ENCODE data around the gene EIF3D. TPM values are rescaled to one million over a fixed set of nuclear protein-coding genes. Genes with fewer than 3 reads are reported as not detected.
A peak's percentile ranks its signal among the peaks of the same experiment; 100 is the strongest.

Gene EIF3D
- polyA plus RNA-seq, 1 donor from 2014 or later: 180 TPM

GRCh38 chr22:36563001-36563400 is 34.0 kb upstream of the EIF3D start:
- H3K4me3 Mint-ChIP-seq: no peak overlapping the region
- H3K27me3 Mint-ChIP-seq: peaks cover 31% of the 10 kb centered on the region
- H3K9me3 Mint-ChIP-seq: no peaks in the 10 kb centered on the region
- H3K27ac Mint-ChIP-seq: no peak overlapping the region
- peaks cover 11 to 16% (median 16%) of the 10 kb centered on the region in 3 donors for H3K4me1 Mint-ChIP-seq
- no peaks in the 10 kb centered on the region for H3K36me3 Mint-ChIP-seq

DNA sequence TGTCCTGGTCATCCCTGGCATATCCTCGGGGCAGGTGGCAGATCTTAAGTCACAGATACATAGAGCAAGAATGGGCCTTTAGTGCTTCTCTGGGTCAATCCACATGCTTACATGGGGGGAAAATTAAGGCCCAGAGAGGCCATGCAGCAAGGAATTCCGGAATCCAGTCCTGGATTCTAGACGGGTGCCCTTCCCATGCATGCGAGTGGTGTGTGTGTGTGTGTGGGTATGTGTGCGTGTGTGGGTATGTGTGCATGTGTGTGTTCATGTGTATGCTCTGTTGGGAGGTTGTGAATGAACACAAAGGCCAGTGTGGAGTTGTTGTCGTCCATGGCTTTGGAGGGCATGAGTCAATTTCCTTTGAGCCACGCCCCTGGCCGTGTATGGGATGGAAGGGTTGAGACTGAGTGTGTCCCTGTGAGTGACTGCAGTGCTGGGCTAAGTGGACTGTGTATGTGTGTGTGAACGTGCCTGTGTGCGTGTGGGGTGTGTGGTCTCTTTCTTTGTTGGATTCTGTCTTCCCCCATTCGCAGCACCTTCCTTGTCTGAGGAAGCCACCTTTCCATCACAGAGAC is 33.4 kb upstream of the EIF3D start:
- Mint-ChIP-seq H3K9me3 (no peaks in the 10 kb centered on the region), H3K27me3 (peaks cover 31% of the 10 kb centered on the region), H3K4me1 (peaks cover 11 to 16% (median 16%) of the 10 kb centered on the region in 3 donors), H3K4me3 (peak overlapping the region in 2 of 4 donors; percentile 9 to 57), H3K27ac (peak overlapping the region in 1 of 3 donors; percentile 63), H3K36me3 (no peaks in the 10 kb centered on the region)

DNA sequence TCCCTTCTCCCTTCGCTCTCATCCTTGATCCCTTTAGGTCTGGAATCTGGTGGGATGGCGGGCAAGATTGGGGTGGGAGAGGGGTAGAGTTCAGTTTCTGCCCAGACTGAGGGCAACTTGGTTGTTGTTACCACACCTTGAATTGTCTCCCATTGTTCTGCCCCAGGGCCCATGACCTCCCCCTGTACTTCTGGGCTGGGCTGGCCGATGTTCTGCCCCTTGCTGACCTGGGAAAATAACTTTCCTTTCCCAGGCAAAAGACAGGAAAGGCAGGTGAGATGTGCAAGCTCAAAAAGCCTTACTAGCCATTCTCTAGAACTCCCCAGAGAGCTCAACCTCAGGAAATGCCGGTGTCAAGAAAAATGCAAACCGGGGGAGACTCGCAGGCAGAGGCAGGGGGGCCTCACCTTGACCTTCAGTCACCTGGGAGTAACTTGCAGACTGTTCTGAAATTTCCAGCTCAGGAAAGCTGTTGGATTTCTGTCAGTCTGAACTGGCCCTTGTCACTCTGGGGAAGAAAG is 32.4 kb upstream of the EIF3D start:
- Mint-ChIP-seq H3K27me3 (peaks cover 29% of the 10 kb centered on the region), H3K4me3 (peak overlapping the region in 2 of 4 donors; percentile 22 to 40), H3K27ac (no peak overlapping the region), H3K4me1 (peaks cover 11 to 16% (median 16%) of the 10 kb centered on the region in 3 donors), H3K9me3 (no peaks in the 10 kb centered on the region), H3K36me3 (peaks cover 1% of the 10 kb centered on the region)

DNA sequence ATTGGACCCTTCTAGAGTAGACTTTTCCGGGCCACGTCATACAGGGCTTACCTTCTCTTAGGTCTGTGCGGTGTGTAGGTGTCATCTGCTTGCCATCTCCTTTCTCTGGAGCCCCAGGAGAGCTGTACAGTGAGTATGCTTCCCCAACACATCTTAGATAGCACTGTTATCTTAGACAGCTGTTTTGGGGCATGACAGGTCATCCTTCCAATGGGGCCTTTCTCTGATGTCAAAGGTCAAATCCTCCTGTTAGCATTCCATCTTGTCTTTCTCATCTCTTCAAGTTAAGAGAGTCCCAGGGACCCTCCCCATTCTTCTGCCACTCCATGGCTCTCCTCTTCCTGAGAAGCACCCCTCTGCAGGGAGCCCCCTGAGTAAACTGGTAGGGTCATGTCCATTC is 31.0 kb upstream of the EIF3D start:
- no peaks in the 10 kb centered on the region for H3K9me3 Mint-ChIP-seq
- H3K27ac Mint-ChIP-seq: no peak overlapping the region
- H3K4me3 Mint-ChIP-seq: peak overlapping the region in 1 of 4 donors; percentile 42
- H3K27me3 Mint-ChIP-seq: peaks cover 24% of the 10 kb centered on the region
- peaks cover 1% of the 10 kb centered on the region for H3K36me3 Mint-ChIP-seq
- peaks cover 11 to 16% (median 16%) of the 10 kb centered on the region in 3 donors for H3K4me1 Mint-ChIP-seq

DNA sequence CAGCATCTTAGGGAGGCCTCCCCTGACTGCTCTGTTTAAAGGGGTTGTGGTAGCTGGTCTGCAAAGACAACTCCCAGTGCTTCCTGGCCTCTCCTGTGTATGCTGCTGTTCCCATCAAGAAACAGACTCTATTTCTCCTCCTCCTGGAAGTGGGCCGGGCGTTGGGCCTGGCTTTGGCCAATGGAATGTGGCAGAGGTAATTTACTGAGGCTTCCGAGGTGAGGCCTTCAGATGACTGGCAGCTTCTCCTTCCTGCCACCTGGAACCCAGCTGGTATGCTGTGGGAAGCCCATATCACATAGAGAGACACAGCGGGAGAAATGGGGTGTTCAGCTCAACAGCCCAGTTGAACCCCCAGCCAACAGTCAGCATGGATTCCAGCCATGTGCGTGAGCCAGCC is 25.1 kb upstream of the EIF3D start:
- Mint-ChIP-seq H3K4me3 (peak overlapping the region in 2 of 4 donors; percentile 2 to 67), H3K27me3 (peaks cover 3% of the 10 kb centered on the region), H3K36me3 (peaks cover 1% of the 10 kb centered on the region), H3K9me3 (peaks cover 0 to 3% (median 2%) of the 10 kb centered on the region in 3 donors), H3K27ac (peak overlapping the region in 2 of 3 donors; percentile 54 to 59), H3K4me1 (peaks cover 14 to 33% (median 25%) of the 10 kb centered on the region in 3 donors)

GRCh38 chr22:36552289-36552688 is 23.3 kb upstream of the EIF3D start:
- peaks cover 3% of the 10 kb centered on the region for H3K27me3 Mint-ChIP-seq

GRCh38 chr22:36550701-36551495 is 21.9 kb upstream of the EIF3D start:
- Mint-ChIP-seq H3K9me3 (peaks cover 0 to 3% (median 2%) of the 10 kb centered on the region in 3 donors), H3K27ac (peak overlapping the region; percentile 70 to 98 (median 88)), H3K36me3 (no peaks in the 10 kb centered on the region), H3K27me3 (peaks cover 8% of the 10 kb centered on the region), H3K4me1 (peaks cover 17 to 38% (median 31%) of the 10 kb centered on the region in 3 donors), H3K4me3 (peak overlapping the region in 3 of 4 donors; percentile 41 to 79 (median 51))

More at GRCh38 chr22:36552289-36552688, 23.3 kb upstream of the EIF3D start:
- Mint-ChIP-seq H3K36me3 (peaks cover 1% of the 10 kb centered on the region), H3K27ac (peak overlapping the region; percentile 70 to 98 (median 88)), H3K4me3 (peak overlapping the region; percentile 13 to 89 (median 67)), H3K4me1 (peaks cover 17 to 36% (median 29%) of the 10 kb centered on the region in 3 donors), H3K9me3 (peaks cover 0 to 3% (median 2%) of the 10 kb centered on the region in 3 donors)

DNA sequence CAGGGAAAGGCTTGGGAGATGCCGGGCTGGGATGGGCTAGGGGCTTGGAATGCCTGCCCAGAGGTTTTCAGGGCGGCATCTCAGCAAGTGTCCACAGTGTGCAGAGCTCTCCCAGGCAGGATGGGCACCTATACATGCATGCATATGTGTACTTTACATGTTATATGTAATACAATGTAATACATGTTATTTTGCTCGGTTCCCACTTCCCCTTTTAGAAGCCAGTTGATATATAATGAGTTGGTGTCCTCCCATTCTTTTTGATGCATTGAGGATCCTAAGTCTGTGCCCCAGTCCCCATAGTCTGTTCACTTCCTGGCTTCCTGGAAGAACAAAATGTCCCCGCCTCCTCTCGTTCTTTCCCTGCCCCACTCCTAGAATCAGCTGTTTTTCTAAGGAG is 20.1 kb upstream of the EIF3D start:
- Mint-ChIP-seq H3K36me3 (no peaks in the 10 kb centered on the region), H3K27me3 (peaks cover 8% of the 10 kb centered on the region), H3K9me3 (peaks cover 0 to 3% (median 2%) of the 10 kb centered on the region in 3 donors), H3K4me3 (peak overlapping the region in 3 of 4 donors; percentile 1 to 69 (median 64)), H3K27ac (peak overlapping the region; percentile 49 to 90 (median 81)), H3K4me1 (peaks cover 13 to 36% (median 31%) of the 10 kb centered on the region in 3 donors)

DNA sequence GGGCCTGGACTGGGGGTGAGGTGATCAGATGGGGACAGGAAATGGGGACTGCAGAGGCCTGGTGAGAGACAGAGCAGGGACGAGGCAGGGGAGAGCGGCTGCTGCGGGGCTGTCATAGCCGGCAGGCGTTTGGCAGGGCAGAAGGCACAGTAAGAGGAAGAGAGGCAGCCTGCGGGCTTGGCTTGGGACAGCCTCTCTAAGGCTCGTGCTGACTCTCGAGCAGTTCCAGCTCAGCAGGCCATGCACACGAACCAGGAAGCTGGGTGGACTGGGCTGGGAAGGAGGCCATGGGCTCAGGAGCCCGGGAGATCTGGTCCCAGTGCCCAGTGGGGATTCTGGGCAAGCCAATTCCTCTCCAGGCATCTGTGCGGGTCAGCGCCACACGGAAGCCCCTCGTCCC is 19.6 kb upstream of the EIF3D start:
- peaks cover 0 to 3% (median 2%) of the 10 kb centered on the region in 3 donors for H3K9me3 Mint-ChIP-seq
- peaks cover 8% of the 10 kb centered on the region for H3K27me3 Mint-ChIP-seq
- peaks cover 11 to 35% (median 31%) of the 10 kb centered on the region in 3 donors for H3K4me1 Mint-ChIP-seq
- H3K4me3 Mint-ChIP-seq: no peak overlapping the region
- H3K36me3 Mint-ChIP-seq: no peaks in the 10 kb centered on the region
- peak overlapping the region in 1 of 3 donors; percentile 49 for H3K27ac Mint-ChIP-seq

- no peak overlapping the region for H3K4me3 Mint-ChIP-seq
- H3K9me3 Mint-ChIP-seq: peaks cover 0 to 3% (median 2%) of the 10 kb centered on the region in 3 donors
- no peaks in the 10 kb centered on the region for H3K36me3 Mint-ChIP-seq
- H3K27me3 Mint-ChIP-seq: peaks cover 8% of the 10 kb centered on the region
- H3K27ac Mint-ChIP-seq: no peak overlapping the region
- H3K4me1 Mint-ChIP-seq: peaks cover 6 to 21% (median 20%) of the 10 kb centered on the region in 3 donors
Observed at GRCh38 chr22:36546932-36547331, 18.0 kb upstream of the EIF3D start.

- Mint-ChIP-seq H3K36me3 (no peaks in the 10 kb centered on the region), H3K9me3 (peaks cover 0 to 2% (median 2%) of the 10 kb centered on the region in 3 donors), H3K27ac (no peak overlapping the region), H3K27me3 (peaks cover 8% of the 10 kb centered on the region), H3K4me1 (peaks cover 6 to 15% (median 14%) of the 10 kb centered on the region in 3 donors), H3K4me3 (no peak overlapping the region)
Observed at GRCh38 chr22:36546092-36546804, 17.3 kb upstream of the EIF3D start.

GRCh38 chr22:36544107-36544620 is 15.2 kb upstream of the EIF3D start:
- Mint-ChIP-seq H3K4me1 (peaks cover 3 to 7% (median 5%) of the 10 kb centered on the region in 3 donors), H3K36me3 (no peaks in the 10 kb centered on the region), H3K27me3 (peaks cover 16% of the 10 kb centered on the region), H3K9me3 (no peaks in the 10 kb centered on the region), H3K4me3 (no peak overlapping the region), H3K27ac (no peak overlapping the region)

- H3K27me3 Mint-ChIP-seq: peaks cover 16% of the 10 kb centered on the region
- H3K4me1 Mint-ChIP-seq: peaks cover 0 to 2% (median 2%) of the 10 kb centered on the region in 3 donors
- H3K9me3 Mint-ChIP-seq: no peaks in the 10 kb centered on the region
- no peak overlapping the region for H3K27ac Mint-ChIP-seq
- H3K4me3 Mint-ChIP-seq: no peak overlapping the region
- H3K36me3 Mint-ChIP-seq: no peaks in the 10 kb centered on the region
Observed at GRCh38 chr22:36541831-36542411, 13.0 kb upstream of the EIF3D start.
